Natural killer cell treated with Interleukin-12 subunit alpha and Interleukin-12 subunit beta and Interleukin-15 and Interleukin-18, amount 100 ng/mL, for 72 hours (primary cell): Measurements from ENCODE around the gene COA3. TPM values are rescaled to one million over a fixed set of nuclear protein-coding genes. Genes with fewer than 3 reads are reported as not detected.

Experiments used
- total RNA-seq, 2 donors: library from RNA; stranded (reverse); gene quantifications; one replicate each; pipeline ENCODE4 v1.2.3, GENCODE V29; 2022

The COA3 gene
- total RNA-seq, 2 donors from 2014 or later, result 41.6 to 48.0 TPM

Other genes starting within 250 kb of the COA3 start
- gene HSD17B1, start 245.8 kb downstream of the COA3 start, total RNA-seq, result 1 to 10 TPM in 1 of 2 donors, under 1 TPM in 1; 0.71 to 1.6 TPM
- 100 to 1,000 TPM in 1 of 2 donors, 10 to 100 TPM in 1; 83.4 to 126 TPM for gene COASY, start 236.6 kb downstream of the COA3 start, total RNA-seq
- gene MLX, start 231.6 kb downstream of the COA3 start, total RNA-seq, result 10 to 100 TPM; 66.8 to 68.4 TPM
- 10 to 100 TPM; 20.7 to 41.3 TPM for gene PSMC3IP, start 221.0 kb downstream of the COA3 start, total RNA-seq
- gene RETREG3, start 189.3 kb downstream of the COA3 start, total RNA-seq, result 10 to 100 TPM; 52.9 to 67.3 TPM
- 10 to 100 TPM; 59.1 to 99.4 TPM for gene TUBG1, start 189.0 kb downstream of the COA3 start, total RNA-seq
- gene TUBG2, start 139.4 kb downstream of the COA3 start, total RNA-seq, result 1 to 10 TPM; 3.9 to 8.0 TPM
- under 1 TPM in 1 of 2 donors, not detected in 1; 0.73 TPM for gene PLEKHH3, start 121.7 kb downstream of the COA3 start, total RNA-seq
- not detected for gene CCR10, start 116.9 kb downstream of the COA3 start, total RNA-seq
- gene CNTNAP1, start 116.2 kb downstream of the COA3 start, total RNA-seq, result under 1 TPM; 0.17 to 0.39 TPM
- gene EZH1, start 53.7 kb downstream of the COA3 start, total RNA-seq, result 10 to 100 TPM; 32.2 to 33.5 TPM
- gene RAMP2, start 37.5 kb downstream of the COA3 start, total RNA-seq, result not detected
- 10 to 100 TPM; 57.5 to 61.7 TPM for gene VPS25, start 25.3 kb downstream of the COA3 start, total RNA-seq
- gene WNK4, start 18.1 kb downstream of the COA3 start, total RNA-seq, result under 1 TPM; 0.10 to 0.28 TPM
- gene CNTD1, start 157 bp upstream of the COA3 start, total RNA-seq, result not detected
- gene BECN1, start 25.6 kb upstream of the COA3 start, total RNA-seq, result 100 to 1,000 TPM; 106 to 134 TPM
- gene PSME3, start 34.7 kb upstream of the COA3 start, total RNA-seq, result 100 to 1,000 TPM; 152 to 251 TPM
- gene AOC2, start 45.9 kb upstream of the COA3 start, total RNA-seq, result 1 to 10 TPM; 3.5 to 5.3 TPM
- 1 to 10 TPM; 1.8 to 2.7 TPM for gene AOC3, start 52.5 kb upstream of the COA3 start, total RNA-seq
- gene G6PC1, start 102.1 kb upstream of the COA3 start, total RNA-seq, result not detected
- gene AARSD1, start 165.8 kb upstream of the COA3 start, total RNA-seq, result 100 to 1,000 TPM in 1 of 2 donors, 10 to 100 TPM in 1; 62.4 to 102 TPM
- gene PTGES3L, start 181.4 kb upstream of the COA3 start, total RNA-seq, result 1 to 10 TPM in 1 of 2 donors, under 1 TPM in 1; 0.55 to 1.3 TPM
- 10 to 100 TPM; 17.9 to 19.0 TPM for gene RUNDC1, start 181.9 kb upstream of the COA3 start, total RNA-seq
- gene RPL27, start 199.7 kb upstream of the COA3 start, total RNA-seq, result 100 to 1,000 TPM; 619 to 763 TPM
- gene IFI35, start 208.1 kb upstream of the COA3 start, total RNA-seq, result 10 to 100 TPM; 65.0 to 82.7 TPM
- gene VAT1, start 223.7 kb upstream of the COA3 start, total RNA-seq, result 10 to 100 TPM in 1 of 2 donors, 1 to 10 TPM in 1; 9.0 to 19.0 TPM
- gene RND2, start 226.5 kb upstream of the COA3 start, total RNA-seq, result not detected